A204.1 (cell line): ENCODE measurements around the gene CTSZ.

Source experiments
- FAIRE-seq: peaks from 2 replicates; lab custom pipeline; 2012; peaks lifted over from hg19 to GRCh38; lab: Jason Lieb, UNC

Gene CTSZ

GRCh38 chr20:59031564-59032022 is 24.5 kb upstream of the CTSZ start:
- FAIRE-seq, result no peak

DNA sequence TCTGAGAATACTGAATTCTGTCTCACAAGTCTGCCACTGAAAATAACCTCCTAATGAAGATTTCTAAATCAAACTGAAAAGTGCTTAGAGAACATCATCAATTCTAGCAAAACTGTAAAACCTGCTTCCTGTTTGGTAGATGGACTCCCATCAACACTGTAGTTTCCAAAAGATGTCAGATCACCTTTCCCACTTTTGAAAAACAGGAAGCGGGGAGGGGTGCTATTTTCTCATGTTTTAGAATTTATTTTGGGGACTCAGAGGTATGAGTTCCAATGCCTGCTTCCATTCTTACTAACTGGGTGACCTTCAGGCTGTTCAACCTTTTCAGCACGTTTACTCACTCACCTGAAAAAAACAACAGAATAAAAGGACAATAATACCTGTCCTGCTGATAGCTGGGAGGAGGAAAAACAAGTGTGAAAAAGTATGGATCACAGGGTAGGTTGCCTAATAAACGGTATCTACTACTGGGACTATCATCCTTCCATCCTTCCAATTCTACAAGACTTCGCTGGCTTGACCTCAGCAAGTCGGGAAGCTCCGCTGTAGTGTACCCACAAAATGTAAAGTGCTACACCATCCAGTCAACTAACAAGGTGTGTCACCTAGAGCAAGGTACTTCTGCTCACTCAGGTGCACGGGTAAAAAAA is 24.0 kb upstream of the CTSZ start:
- no peak for FAIRE-seq

DNA sequence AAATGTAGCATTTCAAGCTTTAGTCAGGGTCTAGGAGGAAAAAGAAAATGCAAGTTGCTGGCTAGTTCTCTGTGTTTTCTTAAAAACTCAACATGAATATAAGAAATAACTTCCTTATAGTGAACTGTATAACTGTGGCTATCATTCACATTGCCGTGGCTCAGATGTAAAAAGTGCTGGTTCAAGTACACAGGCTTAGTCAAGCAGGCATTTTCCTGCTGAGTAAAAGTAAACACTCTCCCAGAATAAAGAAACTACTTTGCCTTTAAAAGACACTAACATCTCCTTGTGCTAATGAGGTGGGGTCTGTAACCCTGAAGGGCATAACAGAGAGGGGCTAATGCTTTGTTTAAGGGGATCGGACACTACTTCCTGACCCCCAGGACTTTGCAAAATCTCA is 21.8 kb upstream of the CTSZ start:
- FAIRE-seq, result no peak

GRCh38 chr20:59027741-59028320 is 20.8 kb upstream of the CTSZ start:
- no peak for FAIRE-seq

GRCh38 chr20:59026904-59027740 is 20.1 kb upstream of the CTSZ start:
- no peak for FAIRE-seq

- no peak for FAIRE-seq
Observed at GRCh38 chr20:59025511-59025910, 18.5 kb upstream of the CTSZ start.

GRCh38 chr20:59025086-59025485 is 18.0 kb upstream of the CTSZ start:
- FAIRE-seq, result no peak

DNA sequence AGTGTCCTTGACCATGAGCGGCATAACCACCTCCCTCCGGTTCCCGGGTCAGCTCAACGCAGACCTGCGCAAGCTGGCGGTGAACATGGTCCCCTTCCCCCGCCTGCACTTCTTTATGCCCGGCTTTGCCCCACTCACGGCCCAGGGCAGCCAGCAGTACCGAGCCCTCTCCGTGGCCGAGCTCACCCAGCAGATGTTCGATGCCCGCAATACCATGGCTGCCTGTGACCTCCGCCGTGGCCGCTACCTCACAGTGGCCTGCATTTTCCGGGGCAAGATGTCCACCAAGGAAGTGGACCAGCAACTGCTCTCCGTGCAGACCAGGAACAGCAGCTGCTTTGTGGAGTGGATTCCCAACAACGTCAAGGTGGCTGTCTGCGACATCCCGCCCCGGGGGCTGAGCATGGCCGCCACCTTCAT is 17.1 kb upstream of the CTSZ start:
- no peak for FAIRE-seq

- no peak for FAIRE-seq
Observed at GRCh38 chr20:59023616-59024015, 16.6 kb upstream of the CTSZ start.

DNA sequence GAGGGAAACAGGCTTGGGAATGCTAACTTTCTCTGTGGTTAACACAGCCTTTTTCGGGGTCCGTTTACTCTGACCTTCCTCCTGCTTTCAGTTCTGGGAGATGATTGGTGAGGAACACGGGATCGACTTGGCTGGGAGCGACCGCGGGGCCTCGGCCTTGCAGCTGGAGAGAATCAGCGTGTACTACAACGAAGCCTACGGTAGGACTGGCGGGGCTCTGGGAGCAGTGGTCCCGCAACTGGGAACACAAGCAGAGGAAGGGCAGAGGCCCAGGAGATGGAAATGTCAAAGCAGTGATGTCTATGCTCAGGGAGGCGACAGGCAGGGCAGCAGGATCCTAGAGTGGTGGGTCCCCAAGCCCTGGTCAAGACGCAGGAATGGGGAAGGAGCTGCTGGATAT is 15.7 kb upstream of the CTSZ start:
- FAIRE-seq, result no peak

DNA sequence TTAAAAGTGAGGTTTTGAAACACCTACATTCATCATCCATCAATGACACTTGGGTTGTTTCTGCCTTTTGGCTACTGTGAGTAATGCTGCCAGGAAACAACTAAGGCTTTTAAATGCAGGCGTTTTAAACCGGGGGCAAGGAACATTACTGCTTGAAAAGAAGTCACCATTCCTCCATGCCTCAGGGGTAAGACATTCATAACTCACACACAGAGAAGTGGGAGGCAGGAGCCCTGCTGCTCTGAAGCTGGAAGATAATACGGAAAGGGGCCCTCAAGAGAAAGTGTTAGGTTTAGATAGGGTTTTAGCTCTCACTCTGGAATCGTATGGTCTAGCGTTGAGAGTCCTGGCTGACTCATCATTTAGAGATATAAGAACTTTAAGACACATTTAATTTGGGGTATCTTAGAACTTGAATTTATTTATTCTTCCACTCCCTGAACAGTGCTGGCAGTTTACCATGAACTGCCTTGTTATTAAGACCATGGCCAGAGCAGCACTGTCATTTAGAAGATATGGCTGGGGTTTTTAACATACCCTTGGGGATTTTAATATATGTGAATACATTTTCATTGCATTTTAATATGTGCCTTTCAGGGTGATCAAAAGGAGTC is 14.0 kb upstream of the CTSZ start:
- no peak for FAIRE-seq

GRCh38 chr20:59019217-59019616 is 12.2 kb upstream of the CTSZ start, which contains the start of gene TUBB1:
TUBB1 (plus strand) TSS chr20:59019429; CDS start chr20:59019523, 94 bp downstream.
- FAIRE-seq, result no peak

GRCh38 chr20:59018817-59019216 is 11.8 kb upstream of the CTSZ start:
- FAIRE-seq, result no peak

- FAIRE-seq, result no peak
Observed at GRCh38 chr20:59017493-59018231, 10.6 kb upstream of the CTSZ start.

DNA sequence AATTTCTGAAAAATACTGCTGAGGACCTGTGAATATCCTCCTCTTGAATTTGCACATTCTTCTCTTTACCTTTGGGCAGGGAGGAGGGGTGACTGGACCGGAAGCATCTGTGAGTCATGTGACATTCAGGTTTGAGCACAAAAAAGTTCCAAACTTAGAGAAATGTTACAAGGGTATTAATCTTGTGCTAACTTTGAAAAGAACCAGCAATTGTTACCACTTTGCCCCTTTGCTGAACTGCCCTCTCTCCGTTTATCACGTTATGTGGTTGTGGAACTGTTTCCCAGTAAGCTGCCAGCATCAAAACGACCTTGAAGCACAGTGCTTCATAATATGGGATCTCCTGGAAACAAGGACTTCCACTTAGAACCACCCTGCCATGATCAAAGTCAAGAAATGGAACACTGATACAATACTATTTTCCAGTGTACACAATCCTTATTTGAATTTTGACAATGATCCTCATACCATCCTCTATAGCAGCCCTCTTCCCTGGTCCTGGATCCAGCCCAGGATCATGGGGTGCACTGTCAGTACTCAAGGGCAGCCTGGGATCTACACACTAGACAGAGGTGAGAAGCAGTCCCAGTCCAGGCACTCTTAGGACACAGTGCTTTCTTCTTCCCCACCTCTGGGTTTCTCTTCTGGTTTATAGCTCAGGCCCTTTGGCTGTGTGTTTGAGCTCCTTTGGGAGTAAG is 9.9 kb upstream of the CTSZ start:
- no peak for FAIRE-seq

- FAIRE-seq, result no peak
Observed at GRCh38 chr20:59015812-59016711, 9.0 kb upstream of the CTSZ start.

DNA sequence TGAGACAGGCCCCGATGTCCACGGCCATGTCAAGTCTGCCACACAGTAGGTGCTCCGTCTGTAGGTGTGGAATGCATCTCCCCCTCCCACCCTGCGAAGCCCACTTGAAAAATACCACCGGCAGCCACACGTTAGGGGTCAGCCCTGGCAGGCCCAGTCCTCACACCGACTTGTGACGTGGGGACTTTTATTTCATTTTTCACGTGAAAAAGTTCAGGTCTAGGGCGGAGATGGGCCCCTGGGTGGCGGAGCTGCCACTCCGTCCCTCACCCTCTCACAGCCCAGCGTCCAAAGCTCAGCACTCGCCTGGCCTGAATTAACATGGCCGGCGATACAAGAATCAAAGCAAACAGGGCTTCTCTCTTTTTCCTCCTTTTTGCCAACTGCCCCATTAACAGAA is 8.4 kb upstream of the CTSZ start:
- FAIRE-seq, result no peak

DNA sequence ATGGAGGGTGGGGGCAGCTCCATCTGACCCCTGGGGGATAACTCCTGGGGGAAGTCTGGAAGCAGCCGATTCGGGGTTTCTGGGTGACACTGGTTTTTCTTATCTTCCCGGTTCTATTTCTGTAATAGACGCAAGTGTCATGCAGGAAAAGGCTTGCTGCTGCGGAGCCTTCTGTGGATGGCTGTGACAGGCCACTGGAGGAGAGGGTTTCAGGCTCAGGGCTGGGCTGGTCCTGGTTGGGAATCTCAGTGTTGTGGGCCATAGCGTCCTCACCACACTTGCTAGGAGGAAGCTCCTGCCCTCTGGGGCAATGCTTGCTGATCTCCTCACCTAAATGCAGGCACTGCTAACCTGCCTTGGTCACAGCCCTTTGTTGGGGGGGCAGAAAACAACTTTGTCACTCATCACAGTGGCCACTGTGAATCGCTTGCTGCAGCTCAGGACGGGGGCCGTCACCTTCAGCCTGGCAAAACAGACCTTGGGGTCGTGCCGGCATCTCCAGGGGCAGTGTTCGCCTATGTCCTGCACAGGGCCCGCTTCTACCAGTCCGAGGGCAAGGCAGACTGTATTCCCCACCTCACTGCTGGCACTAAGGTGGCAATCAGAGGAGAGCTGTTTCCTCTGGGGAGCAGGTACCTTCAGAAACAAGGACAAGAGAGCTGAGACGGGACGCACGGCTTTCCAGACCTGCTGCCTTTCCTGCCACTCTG is 7.8 kb upstream of the CTSZ start:
- no peak for FAIRE-seq

- FAIRE-seq, result no peak
Observed at GRCh38 chr20:59013959-59014608, 7.0 kb upstream of the CTSZ start.
